HG03439 (cell line): ENCODE data around the gene NPAS3.

Experiments used
- ATAC-seq: cut with Tn5 transposase; IDR thresholded peaks from one replicate; pipeline ENCODE4 v1.9.1; 2021; ENCODE audit warnings: mild to moderate bottlenecking, moderate library complexity; ENCODE audit not compliant: unreplicated experiment

NPAS3 gene

DNA sequence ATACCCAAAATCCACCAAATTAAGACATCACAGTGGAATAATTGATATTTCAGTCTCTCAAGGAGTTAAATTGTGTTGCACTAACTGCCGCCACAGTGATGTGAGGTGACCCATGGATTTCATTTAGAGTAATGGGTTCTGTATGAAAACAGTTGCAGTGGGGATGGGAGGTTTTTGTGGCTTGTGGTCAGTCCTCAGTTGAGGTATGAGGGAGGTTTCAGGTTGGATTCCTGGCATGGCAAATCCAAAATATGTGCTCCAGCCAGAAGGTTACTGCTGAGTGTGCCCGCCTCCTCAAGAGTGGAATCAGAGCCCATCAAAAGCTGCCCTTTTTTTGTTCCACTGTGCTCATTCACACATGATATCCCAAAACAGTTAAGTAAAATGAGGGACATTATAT lies 525.1 kb downstream of the NPAS3 start:
- ATAC-seq: no peak

DNA sequence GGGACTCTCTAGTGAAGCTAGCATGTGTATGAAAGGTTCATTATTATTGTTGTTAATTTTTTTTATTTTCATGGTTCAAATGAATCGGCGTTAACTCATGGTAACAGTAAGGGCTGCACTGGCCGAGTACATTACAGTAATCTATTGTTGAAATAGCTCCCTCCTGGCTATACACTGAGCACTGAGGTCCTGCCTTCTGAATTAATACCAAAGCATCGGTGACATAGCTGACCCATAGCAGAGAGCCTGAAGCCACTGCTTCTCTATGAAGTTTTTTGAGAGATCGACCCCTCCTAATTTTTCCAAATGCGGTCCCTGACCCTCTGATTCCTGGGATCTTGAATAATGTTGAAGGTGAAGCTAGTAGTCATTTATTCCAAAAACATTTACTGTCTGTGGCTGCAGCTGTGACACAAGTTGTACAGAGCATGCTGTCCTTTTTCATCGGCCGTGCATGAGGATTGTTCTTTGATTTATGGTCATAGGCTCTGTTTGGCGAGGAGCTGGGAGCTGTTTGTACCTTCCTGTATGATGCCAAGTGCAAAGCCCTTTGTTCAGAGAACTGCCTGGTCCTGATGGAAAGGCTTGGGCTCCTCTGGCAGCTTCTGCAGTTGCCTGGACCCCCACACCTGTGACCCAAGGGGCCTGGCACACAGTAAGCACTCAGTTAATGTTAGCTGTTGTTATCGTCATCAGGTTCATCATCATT lies 525.7 kb downstream of the NPAS3 start:
- ATAC-seq: no peak

DNA sequence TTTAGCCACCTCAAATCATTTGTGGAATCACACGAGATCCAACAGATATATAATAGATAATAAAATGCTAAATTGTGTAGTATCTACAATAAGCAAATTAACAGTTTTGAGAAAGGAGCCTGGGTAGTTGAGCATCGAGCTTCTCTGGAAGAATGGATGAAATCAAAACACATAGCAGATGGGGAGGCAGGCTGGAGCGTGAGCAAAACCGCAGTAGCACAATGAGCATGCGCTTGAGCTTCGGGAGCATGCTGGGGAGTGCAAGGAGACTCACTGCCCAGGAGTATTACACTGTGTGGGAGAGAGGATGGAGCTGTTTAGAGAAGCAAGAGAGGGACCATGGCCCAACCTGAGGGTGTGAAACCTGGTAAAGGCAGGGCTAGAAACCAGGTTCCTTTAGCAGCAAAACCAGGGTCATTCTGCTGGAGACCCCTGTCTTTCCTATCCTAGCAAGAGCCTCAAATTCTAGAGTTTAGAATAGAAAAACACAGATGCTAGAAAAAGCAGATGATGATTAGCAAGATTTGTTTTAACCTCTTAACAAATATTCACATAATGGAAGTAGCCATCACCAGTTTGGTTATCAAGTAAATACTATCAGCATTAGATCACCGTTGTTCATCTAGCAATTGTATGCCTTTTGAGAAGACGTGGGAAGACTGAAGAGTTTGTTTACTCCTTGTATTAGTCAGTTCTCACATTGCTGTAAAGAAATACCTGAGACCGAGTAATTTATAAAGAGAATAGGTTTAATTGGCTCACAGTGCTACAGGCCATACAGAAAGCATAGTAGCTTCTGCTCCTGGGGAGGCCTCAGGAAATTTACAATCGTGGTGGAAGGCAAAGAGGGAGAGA lies 527.4 kb downstream of the NPAS3 start:
- ATAC-seq: no peak

DNA sequence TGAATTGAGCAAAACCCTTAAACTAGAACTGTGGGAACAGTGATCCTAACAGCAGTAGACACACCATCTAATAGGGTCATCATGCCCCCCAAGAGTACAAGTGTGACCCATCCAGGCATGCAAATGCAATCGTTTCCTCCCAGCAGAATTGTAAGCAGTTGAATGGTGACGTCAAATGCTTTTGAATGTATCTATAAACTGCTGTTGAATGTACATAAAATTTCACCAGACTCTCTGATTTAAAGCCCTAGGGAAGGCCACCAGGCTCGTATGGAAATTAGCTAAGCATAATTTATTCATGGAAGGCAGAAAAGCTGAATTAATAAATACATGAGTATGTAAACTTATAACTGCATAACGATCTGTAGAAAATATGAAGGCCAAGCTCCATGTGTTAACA lies 529.3 kb downstream of the NPAS3 start:
- ATAC-seq: no peak

- ATAC-seq: no peak
Measured at GRCh38 chr14:33469898-33470297, 531.2 kb downstream of the NPAS3 start.

GRCh38 chr14:33471776-33472175 lies 533.1 kb downstream of the NPAS3 start:
- ATAC-seq: no peak

GRCh38 chr14:33475623-33476022 lies 536.9 kb downstream of the NPAS3 start:
- ATAC-seq: no peak

GRCh38 chr14:33477797-33478196 lies 539.1 kb downstream of the NPAS3 start:
- no peak for ATAC-seq

GRCh38 chr14:33480071-33480886 lies 541.6 kb downstream of the NPAS3 start:
- no peak for ATAC-seq

GRCh38 chr14:33480887-33481184 lies 542.2 kb downstream of the NPAS3 start:
- no peak for ATAC-seq

- ATAC-seq: no peak
Measured at GRCh38 chr14:33483110-33483509, 544.4 kb downstream of the NPAS3 start.

DNA sequence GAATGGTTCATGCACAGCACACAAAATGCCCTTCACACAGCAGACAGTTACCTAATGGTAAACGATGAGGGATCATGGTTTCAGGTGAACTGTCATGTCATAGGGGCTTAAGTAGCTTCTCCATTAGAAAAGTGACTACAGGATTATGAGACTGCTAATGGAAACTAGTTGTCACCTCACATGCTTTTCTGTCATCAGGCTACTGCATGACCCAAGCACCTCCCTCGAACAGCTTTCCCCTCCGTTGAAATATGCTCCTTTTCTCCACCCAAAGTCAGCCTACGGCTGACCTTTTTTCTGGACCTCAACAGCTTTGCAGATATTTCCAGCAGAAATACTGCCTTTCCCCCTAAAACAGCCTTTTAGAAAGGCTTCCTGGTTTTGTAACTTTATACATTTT lies 544.9 kb downstream of the NPAS3 start:
- no peak for ATAC-seq

DNA sequence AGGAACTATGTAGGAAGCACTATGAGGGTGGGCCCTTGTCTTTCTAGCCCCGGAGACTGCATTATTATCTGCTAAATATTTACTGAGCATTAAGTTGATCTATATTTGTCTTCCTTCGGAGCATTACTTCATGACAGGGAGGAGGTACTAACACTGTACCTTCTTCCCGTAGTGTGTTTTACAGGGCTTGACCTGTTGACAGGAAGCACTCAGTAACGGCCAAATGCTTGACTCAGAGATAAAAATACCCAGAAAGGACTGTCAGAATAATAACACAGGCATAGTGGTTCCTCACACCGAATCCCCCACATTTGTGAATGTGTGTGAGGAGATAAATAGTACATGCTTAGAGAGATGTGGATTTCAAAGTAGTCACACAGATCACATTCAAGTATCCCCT lies 545.6 kb downstream of the NPAS3 start:
- ATAC-seq: no peak

DNA sequence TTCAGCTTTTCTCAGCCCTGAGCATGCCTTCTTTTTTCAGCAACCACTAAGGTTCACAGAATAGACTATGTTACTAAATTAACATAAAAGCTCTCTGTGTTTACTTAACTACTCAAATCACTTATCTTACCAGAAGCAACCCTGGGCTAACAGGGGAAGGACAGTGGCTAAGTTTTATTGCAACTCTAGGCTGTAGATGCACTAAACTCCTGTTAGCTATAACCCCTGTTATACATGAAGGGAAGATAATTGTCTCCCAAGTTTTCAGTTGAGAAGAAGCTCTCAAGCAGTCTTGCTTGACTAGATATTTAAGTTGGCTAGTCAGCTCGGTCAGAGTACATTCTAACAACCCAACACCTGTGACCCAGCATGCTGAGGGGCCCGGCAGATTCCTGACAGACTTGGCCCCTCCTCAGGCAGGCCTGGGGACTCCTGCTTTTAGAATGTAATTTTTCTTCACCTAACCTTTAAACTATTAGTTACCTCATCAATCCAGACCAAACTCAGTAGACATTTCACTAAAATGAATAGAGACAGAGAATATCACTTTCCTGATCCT lies 547.7 kb downstream of the NPAS3 start:
- ATAC-seq: no peak

DNA sequence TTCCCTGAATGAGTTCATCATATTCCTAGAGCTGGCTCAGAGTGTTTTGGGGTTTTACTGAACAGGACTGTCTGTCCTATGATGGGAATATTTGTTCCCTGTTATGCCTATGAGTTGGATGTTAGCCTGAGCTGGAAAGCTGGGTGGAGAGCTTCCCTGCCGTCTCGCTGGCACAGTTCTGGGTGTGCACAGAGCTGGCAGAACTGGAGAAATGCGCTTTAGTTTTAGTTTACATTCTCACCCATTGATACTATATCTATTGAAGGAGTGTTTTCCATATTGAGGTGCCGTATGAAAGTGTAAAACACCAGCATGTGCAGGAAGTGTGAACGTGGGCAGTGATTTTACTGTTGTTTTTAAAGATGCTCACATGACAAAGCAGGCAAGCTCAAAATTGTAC lies 549.9 kb downstream of the NPAS3 start:
- ATAC-seq: no peak

DNA sequence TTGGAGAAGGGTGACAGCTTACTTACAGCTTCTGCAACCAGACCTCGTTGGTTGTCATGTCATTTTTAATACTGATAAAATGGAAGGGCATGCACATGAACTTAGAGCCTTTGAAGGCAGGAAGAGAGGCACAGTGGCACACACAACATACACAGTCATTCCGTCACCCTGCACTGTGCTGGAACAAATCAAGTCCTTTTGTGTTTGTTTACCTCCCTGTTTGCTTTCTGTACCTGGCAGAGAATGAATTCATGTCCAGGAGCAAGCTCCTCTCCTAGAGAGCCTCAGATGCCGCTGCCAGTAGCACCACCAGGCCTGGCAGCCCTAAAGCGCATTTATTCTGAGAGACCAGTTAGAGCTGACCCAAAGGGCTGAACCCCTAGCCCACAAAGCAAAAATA lies 551.9 kb downstream of the NPAS3 start:
- ATAC-seq: no peak

GRCh38 chr14:33491112-33491511 lies 552.4 kb downstream of the NPAS3 start:
- no peak for ATAC-seq

DNA sequence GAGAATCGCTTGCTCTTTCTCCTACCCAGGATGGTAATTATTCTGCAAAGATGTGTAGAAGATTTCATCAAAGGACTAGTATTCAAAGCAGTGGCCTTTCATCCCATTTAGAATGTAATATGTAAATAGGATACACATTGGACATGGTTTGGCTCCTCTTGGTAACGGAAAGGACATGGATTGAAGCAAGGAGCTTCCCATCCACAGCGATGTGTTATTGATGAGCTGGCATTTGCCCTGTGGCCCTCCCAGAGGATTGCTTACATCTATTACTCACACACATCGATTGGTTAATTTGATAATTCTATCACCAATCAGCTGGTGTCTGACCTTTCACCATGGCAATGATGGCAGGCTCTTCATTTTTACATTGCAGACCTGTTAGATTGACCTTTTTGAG lies 553.8 kb downstream of the NPAS3 start:
- no peak for ATAC-seq

DNA sequence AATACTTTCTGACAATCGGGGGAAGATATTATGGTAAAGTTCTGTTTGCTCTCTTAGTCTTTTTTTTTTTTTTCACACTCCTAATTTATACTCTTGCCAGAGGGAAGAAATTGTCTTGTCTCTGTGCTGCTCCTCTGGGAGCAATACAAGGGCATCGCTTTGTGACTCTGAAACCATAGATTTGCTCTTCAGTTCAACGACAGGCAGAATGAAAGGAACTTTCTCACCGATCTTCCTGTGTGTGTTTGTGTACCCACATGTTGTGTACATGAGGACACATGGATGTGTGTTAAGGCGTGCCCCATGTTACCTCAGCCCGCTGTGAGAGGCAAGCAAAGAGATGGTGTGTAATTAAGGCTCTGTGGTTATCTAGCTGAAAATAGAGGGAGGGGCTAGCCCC lies 554.6 kb downstream of the NPAS3 start:
- no peak for ATAC-seq

GRCh38 chr14:33493990-33494389 lies 555.3 kb downstream of the NPAS3 start:
- no peak for ATAC-seq

DNA sequence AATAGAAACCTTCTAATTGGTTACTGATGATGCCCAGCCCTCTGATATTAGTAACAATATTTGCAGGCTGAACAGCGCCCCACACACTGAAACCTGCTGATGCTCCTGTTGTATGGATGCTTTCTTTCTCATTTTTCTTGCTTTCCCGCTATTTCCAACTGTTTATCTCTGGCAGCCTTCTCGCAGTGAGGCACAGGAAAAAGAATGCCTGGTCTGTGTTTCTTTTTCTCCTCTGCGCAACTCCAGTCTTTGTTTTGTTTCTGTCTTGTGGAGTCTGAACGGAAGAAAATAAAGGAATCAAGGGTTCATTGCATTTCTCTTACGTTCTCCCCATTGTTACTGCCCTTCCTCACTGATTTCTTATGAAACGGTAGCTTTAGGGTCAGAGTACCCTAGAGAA lies 561.0 kb downstream of the NPAS3 start:
- ATAC-seq: no peak
